Aortic smooth muscle cell (primary cell): Measurements from ENCODE around the gene B4GALT7. TPM values are rescaled to one million over a fixed set of nuclear protein-coding genes. Genes with fewer than 3 reads are reported as not detected.

ENCODE experiments used
- total RNA-seq: library from RNA; depleted of rRNA; stranded (reverse); fragments of >200 nt; gene quantifications from 2 replicates; pipeline ENCODE4 v1.2.3, GENCODE V29; 2014

B4GALT7 gene, protein sequence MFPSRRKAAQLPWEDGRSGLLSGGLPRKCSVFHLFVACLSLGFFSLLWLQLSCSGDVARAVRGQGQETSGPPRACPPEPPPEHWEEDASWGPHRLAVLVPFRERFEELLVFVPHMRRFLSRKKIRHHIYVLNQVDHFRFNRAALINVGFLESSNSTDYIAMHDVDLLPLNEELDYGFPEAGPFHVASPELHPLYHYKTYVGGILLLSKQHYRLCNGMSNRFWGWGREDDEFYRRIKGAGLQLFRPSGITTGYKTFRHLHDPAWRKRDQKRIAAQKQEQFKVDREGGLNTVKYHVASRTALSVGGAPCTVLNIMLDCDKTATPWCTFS
- total RNA-seq: 26.7 and 28.9 TPM in 2 replicates

DNA sequence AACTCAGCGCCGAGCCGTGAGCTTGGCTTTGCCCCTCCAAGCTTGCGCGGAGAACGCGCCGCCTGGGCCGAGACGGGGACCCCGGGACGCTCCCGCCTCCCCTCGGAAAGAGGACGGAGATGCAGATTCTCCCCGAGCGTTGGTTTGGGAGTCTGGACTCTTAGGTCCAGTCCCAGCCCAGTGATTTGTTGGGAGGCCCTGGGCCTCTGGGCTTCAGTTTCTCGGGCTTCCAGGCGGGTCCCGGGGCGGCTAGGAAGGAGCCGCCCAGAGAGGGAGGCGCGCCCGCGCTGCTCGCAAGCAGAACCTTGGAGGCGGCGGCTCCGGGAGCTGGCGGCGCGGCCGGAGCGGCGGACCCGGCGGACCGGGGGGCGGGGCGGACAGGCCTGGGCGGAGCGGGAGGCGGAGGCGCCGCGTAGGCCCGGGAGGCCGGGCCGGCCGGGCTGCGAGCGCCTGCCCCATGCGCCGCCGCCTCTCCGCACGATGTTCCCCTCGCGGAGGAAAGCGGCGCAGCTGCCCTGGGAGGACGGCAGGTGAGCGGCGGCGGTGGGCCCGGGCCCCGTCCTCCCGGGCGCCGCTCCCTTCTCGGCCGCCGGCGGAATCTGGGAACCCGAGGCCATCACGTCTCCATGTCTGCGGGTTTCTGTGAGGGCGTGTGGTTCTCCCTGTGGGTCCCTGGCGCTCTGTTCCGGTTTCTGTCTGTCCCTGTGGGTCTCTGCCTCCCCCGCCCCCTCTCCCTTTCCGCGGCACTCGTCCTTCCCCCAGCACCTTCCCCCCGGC is at the start of gene B4GALT7:
Gene B4GALT7 (plus strand): TSS at position 402 of the 777 bp plus-strand sequence. CDS start 79 bp downstream, at position 481.

DNA sequence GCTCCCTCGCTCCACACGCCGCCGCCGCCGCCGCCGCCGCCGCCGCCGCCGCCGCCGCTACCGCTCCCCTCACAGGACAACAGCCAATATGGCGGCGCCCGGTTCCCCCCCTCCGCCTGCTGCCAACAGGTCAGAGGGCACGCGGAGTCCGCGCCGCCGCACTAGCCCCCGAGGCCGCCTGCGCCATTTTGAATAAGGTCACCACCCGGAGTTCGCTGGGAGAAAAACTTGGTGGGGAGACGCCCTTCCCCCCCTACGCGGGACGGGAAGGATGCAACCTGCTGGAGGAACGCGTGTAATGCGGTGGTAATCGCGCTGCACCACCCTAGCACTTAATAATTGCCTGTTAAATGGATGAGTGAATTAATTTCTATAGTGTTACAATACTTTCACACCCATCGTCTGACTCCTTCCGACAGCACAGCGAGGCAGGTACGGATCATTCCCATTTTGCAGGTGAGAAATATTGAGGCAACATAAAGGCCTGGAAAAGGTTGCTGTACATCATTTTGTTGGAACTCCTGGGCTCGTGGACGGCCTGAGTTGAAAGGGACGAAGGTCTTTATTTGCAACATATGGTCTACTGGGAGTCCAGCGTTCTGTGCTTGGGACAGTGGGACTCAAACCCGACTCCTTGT is 45.3 kb upstream of the B4GALT7 start, which contains the start of gene FAM193B:
Gene FAM193B (minus strand): TSS at position 90 of the 638 bp plus-strand sequence. CDS start 105 bp downstream, outside the sequence.

DNA sequence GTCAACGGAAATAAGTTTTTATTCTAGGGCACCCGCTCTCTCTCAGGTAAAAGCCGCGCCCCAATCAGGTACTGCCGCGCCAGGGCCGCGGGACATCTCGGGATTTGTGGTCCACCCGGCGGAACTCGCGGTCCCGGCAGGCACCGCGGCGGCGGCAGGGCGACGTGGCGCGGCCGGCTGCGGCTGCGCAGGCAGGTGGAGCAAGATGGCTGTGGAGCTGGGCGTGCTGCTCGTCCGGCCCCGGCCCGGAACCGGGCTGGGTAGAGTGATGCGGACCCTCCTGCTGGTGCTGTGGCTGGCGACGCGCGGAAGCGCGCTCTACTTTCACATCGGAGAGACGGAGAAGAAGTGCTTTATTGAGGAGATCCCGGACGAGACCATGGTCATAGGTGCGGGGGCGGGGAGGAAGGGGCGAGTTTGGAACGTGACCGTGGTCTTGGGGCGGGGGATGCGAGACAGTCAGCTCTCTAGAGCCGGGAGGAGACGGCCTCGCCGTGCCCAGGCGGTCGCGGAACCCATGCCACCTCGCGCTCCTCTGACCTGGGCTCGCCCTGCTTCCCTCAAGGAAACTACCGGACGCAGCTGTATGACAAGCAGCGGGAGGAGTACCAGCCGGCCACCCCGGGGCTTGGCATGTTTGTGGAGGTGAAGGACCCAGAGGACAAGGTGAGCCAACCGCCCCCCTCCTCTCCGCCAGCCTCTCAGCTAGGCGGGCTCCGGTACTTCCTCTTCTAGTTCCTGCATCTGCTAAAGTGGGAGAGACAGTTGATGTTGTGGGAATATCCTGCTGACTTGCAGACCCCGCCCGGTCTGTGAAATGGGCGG is 7.7 kb upstream of the B4GALT7 start, which contains the start of gene TMED9:
Gene TMED9 (plus strand): TSS at position 194 of the 825 bp plus-strand sequence. CDS start 12 bp downstream, at position 206.

Other genes with a start within 250 kb of the B4GALT7 start
- 430 and 437 TPM in 2 replicates for gene LMAN2, start 248.5 kb upstream of the B4GALT7 start, total RNA-seq
- gene RGS14, start 242.2 kb upstream of the B4GALT7 start, total RNA-seq: 2.2 and 5.1 TPM in 2 replicates
- not detected in 2 replicates for gene SLC34A1, start 215.7 kb upstream of the B4GALT7 start, total RNA-seq
- gene PFN3, start 199.5 kb upstream of the B4GALT7 start, total RNA-seq: not detected in 2 replicates
- 0.25 and 0.26 TPM in 2 replicates for gene F12, start 190.6 kb upstream of the B4GALT7 start, total RNA-seq
- gene GRK6, start 173.5 kb upstream of the B4GALT7 start, total RNA-seq: 15.8 and 21.7 TPM in 2 replicates
- gene PRR7, start 153.3 kb upstream of the B4GALT7 start, total RNA-seq: 5.3 and 6.3 TPM in 2 replicates
- gene DBN1, start 126.5 kb upstream of the B4GALT7 start, total RNA-seq: 124 and 135 TPM in 2 replicates
- 55.5 and 76.9 TPM in 2 replicates for gene PDLIM7, start 102.5 kb upstream of the B4GALT7 start, total RNA-seq
- 1.4 and 2.0 TPM in 2 replicates for gene DOK3, start 90.3 kb upstream of the B4GALT7 start, total RNA-seq
- 101 and 127 TPM in 2 replicates for gene DDX41, start 83.2 kb upstream of the B4GALT7 start, total RNA-seq
- gene FAM193B, start 45.6 kb upstream of the B4GALT7 start, total RNA-seq: 11.2 and 16.0 TPM in 2 replicates
- 178 and 212 TPM in 2 replicates for gene TMED9, start 7.9 kb upstream of the B4GALT7 start, total RNA-seq
- gene FAM153A, start 182.8 kb downstream of the B4GALT7 start, total RNA-seq: not detected in 2 replicates